Neural progenitor cell (in vitro differentiated cells): ENCODE data around the gene PRR30. TPM values are rescaled to one million over a fixed set of nuclear protein-coding genes. Genes with fewer than 3 reads are reported as not detected.

Source experiments
- DNase-seq: peaks from one replicate; pipeline ENCODE4 v3.0.0-alpha.2; 2016; ENCODE audit warnings: low spot score
- H2AFZ ChIP-seq: fragments of 200-600 bp; sonication (generic); replicated peaks from 2 replicates; pipeline ENCODE4 v1.6.1; 2016; ENCODE audit warnings: antibody characterized with exemption
- H3F3A ChIP-seq: fragments of 200-600 bp; sonication (generic); 2 replicates; pipeline ENCODE4 v1.6.1; 2016; ENCODE audit warnings: antibody characterized with exemption, low read depth
- H3K27ac ChIP-seq: fragments of 200-600 bp; sonication (generic); 2 replicates; pipeline ENCODE4 v1.5.1; 2016; ENCODE audit warnings: mild to moderate bottlenecking
- H3K27me3 ChIP-seq: fragments of 200-600 bp; sonication (generic); 2 replicates; pipeline ENCODE4 v1.6.1; 2016; ENCODE audit warnings: mild to moderate bottlenecking, moderate library complexity
- H3K36me3 ChIP-seq: fragments of 200-600 bp; sonication (generic); 2 replicates; pipeline ENCODE4 v1.5.1; 2016
- H3K4me1 ChIP-seq: fragments of 200-600 bp; sonication (generic); 2 replicates; pipeline ENCODE4 v1.6.1; 2016; ENCODE audit warnings: mixed run types
- H3K4me2 ChIP-seq: fragments of 200-600 bp; sonication (generic); 2 replicates; pipeline ENCODE4 v1.6.1; 2016
- H3K4me3 ChIP-seq: fragments of 200-600 bp; sonication (generic); 2 replicates; pipeline ENCODE4 v1.5.1; 2016
- H3K79me2 ChIP-seq: fragments of 200-600 bp; sonication (generic); 2 replicates; pipeline ENCODE4 v1.6.1; 2016; ENCODE audit warnings: low read depth
- H3K9ac ChIP-seq: fragments of 200-600 bp; sonication (generic); 2 replicates; pipeline ENCODE4 v1.6.1; 2016
- H3K9me3 ChIP-seq: fragments of 200-600 bp; sonication (generic); 2 replicates; pipeline ENCODE4 v1.5.1; 2016; ENCODE audit warnings: low read depth
- H4K20me1 ChIP-seq: fragments of 200-600 bp; sonication (generic); 2 replicates; pipeline ENCODE4 v1.6.1; 2016; ENCODE audit warnings: low read depth
- H3K27ac Mint-ChIP-seq: 3 replicates; pipeline ENCODE4 v1.8.0; 2021; ENCODE audit warnings: mixed read lengths
- H3K27me3 Mint-ChIP-seq: 2 replicates; pipeline ENCODE4 v1.8.0; 2022; ENCODE audit warnings: low read depth, mild to moderate bottlenecking, inconsistent platforms, moderate library complexity, mixed read lengths; ENCODE audit not compliant: insufficient read depth
- H3K36me3 Mint-ChIP-seq: 3 replicates; pipeline ENCODE4 v1.8.0; 2021; ENCODE audit warnings: mixed read lengths
- H3K4me1 Mint-ChIP-seq: 3 replicates; pipeline ENCODE4 v1.8.0; 2021; ENCODE audit warnings: mixed read lengths
- H3K4me3 Mint-ChIP-seq: 3 replicates; pipeline ENCODE4 v1.8.0; 2021; ENCODE audit warnings: mild to moderate bottlenecking, moderate library complexity, mixed read lengths
- H3K9me3 Mint-ChIP-seq: 3 replicates; pipeline ENCODE4 v1.8.0; 2020; ENCODE audit warnings: mixed read lengths
- EZH2 ChIP-seq: fragments of 200-600 bp; sonication (generic); IDR thresholded peaks from 2 replicates; pipeline ENCODE4 v1.6.1; 2017; ENCODE audit warnings: antibody characterized with exemption, mild to moderate bottlenecking, moderate library complexity
- EZH2phosphoT487 ChIP-seq: fragments of 200-600 bp; sonication (generic); IDR thresholded peaks from 2 replicates; pipeline ENCODE4 v1.6.1; 2017; ENCODE audit warnings: antibody characterized with exemption
- total RNA-seq: library from RNA; depleted of rRNA; stranded (reverse); fragments of >200 nt; gene quantifications from 2 replicates; pipeline ENCODE4 v1.2.3, GENCODE V29; 2015; ENCODE audit warnings: low replicate concordance
- TF ChIP-seq, protein P1 (sequence below): fragments of 200-600 bp; sonication (generic); IDR thresholded peaks from 2 replicates; pipeline ENCODE4 v1.5.1; 2017; ENCODE audit warnings: antibody characterized with exemption, mild to moderate bottlenecking

Gene PRR30
- total RNA-seq, 1 donor from 2014 or later = not detected

GRCh38 chr2:27126252-27126710 is 12.9 kb downstream of the PRR30 start:
- Mint-ChIP-seq H3K4me3 (no peak overlapping the region), H3K36me3 (peaks cover 12% of the 10 kb centered on the region), H3K9me3 (no peaks in the 10 kb centered on the region), H3K27ac (peak overlapping the region; percentile 66), H3K27me3 (peaks cover 29% of the 10 kb centered on the region), H3K4me1 (no peaks in the 10 kb centered on the region)
- Histone ChIP-seq H3K9ac (no peak overlapping the region), H3K27ac (no peak overlapping the region), H2AFZ (no peak overlapping the region), H3K9me3 (no peaks in the 10 kb centered on the region), H3K4me1 (peaks cover 3% of the 10 kb centered on the region), H3F3A (peaks cover 5% of the 10 kb centered on the region), H3K36me3 (no peaks in the 10 kb centered on the region), H3K27me3 (peaks cover 35% of the 10 kb centered on the region), H3K79me2 (no peaks in the 10 kb centered on the region), H3K4me2 (no peak overlapping the region), H4K20me1 (no peaks in the 10 kb centered on the region), H3K4me3 (no peak overlapping the region)
- TF ChIP-seq, protein P1, sequence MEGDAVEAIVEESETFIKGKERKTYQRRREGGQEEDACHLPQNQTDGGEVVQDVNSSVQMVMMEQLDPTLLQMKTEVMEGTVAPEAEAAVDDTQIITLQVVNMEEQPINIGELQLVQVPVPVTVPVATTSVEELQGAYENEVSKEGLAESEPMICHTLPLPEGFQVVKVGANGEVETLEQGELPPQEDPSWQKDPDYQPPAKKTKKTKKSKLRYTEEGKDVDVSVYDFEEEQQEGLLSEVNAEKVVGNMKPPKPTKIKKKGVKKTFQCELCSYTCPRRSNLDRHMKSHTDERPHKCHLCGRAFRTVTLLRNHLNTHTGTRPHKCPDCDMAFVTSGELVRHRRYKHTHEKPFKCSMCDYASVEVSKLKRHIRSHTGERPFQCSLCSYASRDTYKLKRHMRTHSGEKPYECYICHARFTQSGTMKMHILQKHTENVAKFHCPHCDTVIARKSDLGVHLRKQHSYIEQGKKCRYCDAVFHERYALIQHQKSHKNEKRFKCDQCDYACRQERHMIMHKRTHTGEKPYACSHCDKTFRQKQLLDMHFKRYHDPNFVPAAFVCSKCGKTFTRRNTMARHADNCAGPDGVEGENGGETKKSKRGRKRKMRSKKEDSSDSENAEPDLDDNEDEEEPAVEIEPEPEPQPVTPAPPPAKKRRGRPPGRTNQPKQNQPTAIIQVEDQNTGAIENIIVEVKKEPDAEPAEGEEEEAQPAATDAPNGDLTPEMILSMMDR = no peak
- TF ChIP-seq EZH2 = no peak
- DNase-seq = no peak

DNA sequence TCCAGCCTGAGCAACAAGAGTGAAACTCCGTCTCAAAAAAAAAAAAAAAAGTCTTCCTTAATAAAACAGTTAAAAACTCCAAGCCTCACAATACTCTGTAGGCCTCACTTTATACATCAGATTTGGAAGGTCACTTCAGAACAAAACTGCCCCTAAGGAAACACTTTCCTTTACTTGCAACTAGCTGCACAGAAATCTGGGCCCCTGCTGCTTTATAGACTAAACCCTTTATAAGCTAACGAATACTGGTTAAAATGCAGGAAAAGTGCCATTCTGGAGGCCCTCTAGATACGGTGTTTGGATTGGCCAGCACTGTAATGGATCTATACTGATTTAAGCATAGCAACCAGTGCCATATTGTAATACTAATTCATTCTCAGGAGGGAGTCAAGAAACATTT is 14.1 kb downstream of the PRR30 start:
- Mint-ChIP-seq H3K36me3 (peaks cover 6% of the 10 kb centered on the region), H3K4me1 (no peaks in the 10 kb centered on the region), H3K4me3 (peak overlapping the region; percentile 78), H3K27me3 (peaks cover 34% of the 10 kb centered on the region), H3K9me3 (peaks cover 3% of the 10 kb centered on the region), H3K27ac (no peak overlapping the region)
- Histone ChIP-seq H3K4me3 (no peak overlapping the region), H3K27ac (no peak overlapping the region), H3K79me2 (no peaks in the 10 kb centered on the region), H3K36me3 (no peaks in the 10 kb centered on the region), H3K27me3 (peaks cover 47% of the 10 kb centered on the region), H3K9ac (no peak overlapping the region), H3F3A (peaks cover 5% of the 10 kb centered on the region), H3K4me2 (no peak overlapping the region), H3K4me1 (peaks cover 3% of the 10 kb centered on the region), H4K20me1 (no peaks in the 10 kb centered on the region), H3K9me3 (no peaks in the 10 kb centered on the region), H2AFZ (no peak overlapping the region)
- TF ChIP-seq EZH2phosphoT487 (no peak), EZH2 (no peak)
- TF ChIP-seq, protein P1 = no peak
- no peak for DNase-seq

- Histone ChIP-seq H3K9me3 (no peaks in the 10 kb centered on the region), H3F3A (peaks cover 6% of the 10 kb centered on the region), H3K27ac (no peak within 1 kb of the TSS), H3K27me3 (peaks cover 63% of the 10 kb centered on the region), H3K36me3 (no peaks in the 10 kb centered on the region), H3K4me3 (peak within 1 kb of the TSS; percentile 51), H3K79me2 (no peaks in the 10 kb centered on the region), H3K4me2 (peak within 1 kb of the TSS; percentile 75), H2AFZ (peak within 1 kb of the TSS; percentile 97), H3K4me1 (peaks cover 3% of the 10 kb centered on the region), H3K9ac (no peak within 1 kb of the TSS), H4K20me1 (no peaks in the 10 kb centered on the region)
- peaks cover 5% of the 10 kb centered on the region for H3K4me1 Mint-ChIP-seq
- peaks cover 6% of the 10 kb centered on the region for H3K9me3 Mint-ChIP-seq
- TF ChIP-seq EZH2 (peak; percentile 12), EZH2phosphoT487 (no peak)
- TF ChIP-seq, protein P1 = peak; percentile 11
- H3K36me3 Mint-ChIP-seq = no peaks in the 10 kb centered on the region
- peak; percentile 79 for DNase-seq
- H3K27ac Mint-ChIP-seq = no peak within 1 kb of the TSS
- H3K27me3 Mint-ChIP-seq = peaks cover 40% of the 10 kb centered on the region
- H3K4me3 Mint-ChIP-seq = peak within 1 kb of the TSS; percentile 87
Measured at GRCh38 chr2:27123302-27124150, 15.7 kb downstream of the PRR30 start, which contains the start of gene ABHD1. Gene ABHD1, plus strand, starts transcription at chr2:27123815. Its CDS starts 134 bp downstream, at chr2:27123949.
